COR-L47 (cell line): ENCODE measurements around the gene SEMA5A.

Source experiments
- DNase-seq: peaks from one replicate; lab custom pipeline; 2025; lab: John Stamatoyannopoulos, UW

Gene SEMA5A

GRCh38 chr5:9169557-9169902 lies 376.3 kb downstream of the SEMA5A start:
- DNase-seq = no peak

GRCh38 chr5:9168791-9169556 lies 376.9 kb downstream of the SEMA5A start:
- no peak for DNase-seq

GRCh38 chr5:9166202-9167112 lies 379.4 kb downstream of the SEMA5A start:
- DNase-seq = no peak

GRCh38 chr5:9165546-9165945 lies 380.3 kb downstream of the SEMA5A start:
- DNase-seq = no peak

- no peak for DNase-seq
Observed at GRCh38 chr5:9160747-9161146, 385.1 kb downstream of the SEMA5A start.

GRCh38 chr5:9157811-9158210 lies 388.1 kb downstream of the SEMA5A start:
- no peak for DNase-seq

GRCh38 chr5:9157020-9157419 lies 388.9 kb downstream of the SEMA5A start:
- DNase-seq = no peak

GRCh38 chr5:9156282-9156681 lies 389.6 kb downstream of the SEMA5A start:
- DNase-seq = peak; percentile 1

GRCh38 chr5:9151684-9152427 lies 394.0 kb downstream of the SEMA5A start:
- no peak for DNase-seq

GRCh38 chr5:9149988-9150387 lies 395.9 kb downstream of the SEMA5A start:
- DNase-seq = no peak

- DNase-seq = no peak
Observed at GRCh38 chr5:9148242-9148641, 397.6 kb downstream of the SEMA5A start.

- no peak for DNase-seq
Observed at GRCh38 chr5:9140711-9141110, 405.2 kb downstream of the SEMA5A start.

GRCh38 chr5:9140202-9140601 lies 405.7 kb downstream of the SEMA5A start:
- no peak for DNase-seq

- DNase-seq = no peak
Observed at GRCh38 chr5:9139344-9139743, 406.5 kb downstream of the SEMA5A start.

- no peak for DNase-seq
Observed at GRCh38 chr5:9128136-9128535, 417.7 kb downstream of the SEMA5A start.

- DNase-seq = no peak
Observed at GRCh38 chr5:9126490-9126889, 419.4 kb downstream of the SEMA5A start.

GRCh38 chr5:9125852-9126251 lies 420.0 kb downstream of the SEMA5A start:
- no peak for DNase-seq

GRCh38 chr5:9124838-9125237 lies 421.0 kb downstream of the SEMA5A start:
- DNase-seq = no peak

GRCh38 chr5:9124071-9124470 lies 421.8 kb downstream of the SEMA5A start:
- no peak for DNase-seq

GRCh38 chr5:9122528-9122927 lies 423.3 kb downstream of the SEMA5A start:
- DNase-seq = no peak

GRCh38 chr5:9121597-9121996 lies 424.3 kb downstream of the SEMA5A start:
- DNase-seq = no peak

GRCh38 chr5:9118852-9119251 lies 427.0 kb downstream of the SEMA5A start:
- DNase-seq = no peak

- DNase-seq = no peak
Observed at GRCh38 chr5:9115093-9115492, 430.8 kb downstream of the SEMA5A start.
